NCI-H82 (cell line): ENCODE measurements around the gene MYO7A.

Experiments
- DNase-seq: peaks from one replicate; lab custom pipeline; 2025; lab: John Stamatoyannopoulos, UW

The MYO7A gene

GRCh38 chr11:77127235-77127911 is 673 bp upstream of the MYO7A start:
- DNase-seq: peak; percentile 59

DNA sequence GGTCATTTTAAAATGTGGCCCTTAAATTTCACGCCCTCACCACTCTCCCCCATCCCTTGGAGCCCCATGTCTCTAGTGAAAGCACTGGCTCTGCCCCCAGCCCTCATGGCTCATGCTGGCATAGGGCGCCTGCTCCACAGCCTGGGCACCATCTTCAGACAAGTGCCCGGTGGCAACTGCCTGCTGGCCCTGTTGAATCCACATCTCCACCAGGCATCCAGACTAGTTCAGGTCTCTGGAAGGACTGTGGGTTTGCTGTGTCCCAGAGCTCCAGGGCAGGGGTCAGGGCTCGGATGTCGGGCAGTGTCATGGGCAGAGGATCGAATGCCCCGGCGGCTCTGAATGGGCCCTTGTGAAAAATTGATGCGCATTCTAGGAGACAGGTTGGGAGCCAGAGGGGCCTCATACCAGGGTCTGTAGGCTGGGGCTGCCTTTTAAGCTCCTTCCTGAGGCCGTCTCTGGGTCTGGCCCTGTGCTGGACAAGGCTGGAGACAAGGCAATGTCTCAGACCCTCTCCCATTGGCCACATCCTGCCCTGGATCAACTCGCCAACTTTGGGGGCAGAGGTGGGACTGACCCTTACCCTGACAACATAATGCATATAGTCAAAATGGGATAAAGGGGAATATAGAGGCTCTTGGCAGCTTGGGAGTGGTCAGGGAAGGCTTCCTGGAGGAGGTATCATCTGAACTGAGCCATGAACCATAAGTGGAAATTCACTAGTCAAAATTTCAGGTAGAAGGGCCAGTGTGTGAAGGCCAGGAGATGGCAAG is 1.2 kb downstream of the MYO7A start:
- DNase-seq: no peak

GRCh38 chr11:77129842-77130756 is 2.1 kb downstream of the MYO7A start:
- DNase-seq: no peak

- DNase-seq: no peak
Observed at GRCh38 chr11:77130763-77131513, 2.9 kb downstream of the MYO7A start.

- no peak for DNase-seq
Observed at GRCh38 chr11:77131560-77131959, 3.5 kb downstream of the MYO7A start.

DNA sequence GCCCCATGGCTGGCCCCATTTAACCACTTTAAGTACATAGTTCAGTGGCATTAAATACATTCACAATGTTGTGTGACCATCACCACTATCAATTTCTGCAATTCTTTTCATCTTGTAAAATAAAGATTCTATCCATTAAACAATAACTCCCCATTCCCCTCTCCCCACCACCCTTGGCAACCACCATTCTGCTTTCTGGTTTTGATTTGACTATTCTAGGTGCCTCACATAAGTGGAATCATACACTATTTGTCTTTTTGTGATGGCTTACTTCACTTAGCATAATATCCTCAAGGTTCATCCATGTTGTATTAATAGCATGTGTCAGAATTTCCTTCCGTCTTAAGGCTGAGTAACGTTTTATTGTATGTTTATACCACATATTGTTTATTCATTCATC is 7.0 kb downstream of the MYO7A start:
- DNase-seq: no peak

DNA sequence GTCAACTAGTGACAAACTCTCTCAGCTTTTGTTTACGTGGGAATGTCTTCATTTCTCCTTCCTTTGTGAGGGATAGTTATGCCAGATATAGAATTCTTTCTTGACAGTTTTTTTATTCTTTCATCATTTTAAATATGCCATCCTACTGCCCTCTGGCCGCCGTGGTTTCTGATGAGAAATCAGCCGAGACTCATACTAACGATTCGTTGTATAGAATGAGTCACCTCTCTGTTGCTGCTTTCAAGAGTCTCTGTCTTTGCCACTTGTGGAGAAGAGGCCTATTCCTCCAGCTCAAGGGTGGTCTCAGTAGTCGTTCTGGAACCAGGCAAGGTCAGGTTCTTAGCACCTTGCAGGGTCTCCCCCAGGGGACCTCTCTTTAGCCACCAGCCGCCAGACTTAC is 8.0 kb downstream of the MYO7A start:
- DNase-seq: no peak

- DNase-seq: no peak
Observed at GRCh38 chr11:77136784-77137420, 8.9 kb downstream of the MYO7A start.

- no peak for DNase-seq
Observed at GRCh38 chr11:77137421-77137820, 9.4 kb downstream of the MYO7A start.

DNA sequence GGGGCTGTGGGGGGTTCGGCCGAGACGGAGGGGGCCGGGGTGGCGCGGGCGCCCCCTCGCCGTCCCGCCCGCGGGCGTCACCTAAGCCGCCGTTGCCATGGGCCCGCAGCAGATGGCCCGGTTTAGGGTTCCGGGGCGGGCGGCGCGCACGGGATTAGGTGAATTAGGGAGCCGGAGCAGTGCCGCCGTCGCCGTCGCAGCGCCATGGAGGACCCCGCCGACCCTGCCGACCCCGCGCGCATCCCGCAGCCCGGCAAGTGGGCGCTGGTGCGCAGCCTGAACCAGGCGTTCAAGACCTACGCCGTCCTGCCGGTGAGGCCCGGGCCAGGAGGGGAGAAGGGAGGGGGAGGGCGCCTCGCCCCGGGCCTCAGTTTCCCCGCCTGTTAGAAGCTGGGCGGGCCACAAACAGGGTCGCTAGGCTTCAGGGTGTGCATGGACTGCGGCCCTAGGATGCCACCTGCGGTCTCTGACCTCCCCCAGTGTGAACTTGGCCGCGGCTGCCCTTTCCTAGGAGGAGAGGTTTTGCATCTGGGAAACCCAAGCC is 10.1 kb downstream of the MYO7A start:
- peak; percentile 53 for DNase-seq

GRCh38 chr11:77139201-77139600 is 11.2 kb downstream of the MYO7A start:
- DNase-seq: no peak

DNA sequence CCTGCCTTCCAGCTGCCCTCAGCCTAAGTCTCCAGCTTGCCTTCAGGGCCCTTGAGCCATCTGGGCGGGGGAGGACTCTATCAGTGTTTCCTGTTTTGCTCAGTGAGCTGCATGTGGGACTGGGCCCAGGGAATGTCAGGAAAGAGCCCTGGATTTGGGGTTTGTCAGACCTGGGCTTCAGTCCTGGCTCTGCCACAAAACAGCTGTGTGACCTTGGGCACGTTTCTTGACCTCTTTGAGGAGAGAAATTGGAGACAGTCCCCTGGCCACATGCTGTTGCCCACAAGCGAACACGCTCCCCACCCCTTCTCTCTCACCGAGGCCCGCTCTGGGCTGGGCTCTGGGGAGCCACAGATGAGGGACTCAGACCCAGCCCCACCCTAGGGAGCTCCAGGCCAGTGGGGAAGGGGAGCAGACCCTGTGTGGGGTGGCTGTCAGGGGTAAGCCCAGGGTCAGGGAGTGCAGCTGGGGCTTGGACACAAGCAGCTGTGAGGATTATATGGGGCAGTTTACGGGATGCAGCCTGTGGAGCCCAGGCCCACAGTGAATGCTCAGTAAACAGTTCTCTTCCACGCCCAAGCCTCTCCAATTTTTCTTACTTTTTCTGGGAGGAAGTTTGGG is 12.3 kb downstream of the MYO7A start:
- peak; percentile 68 for DNase-seq

DNA sequence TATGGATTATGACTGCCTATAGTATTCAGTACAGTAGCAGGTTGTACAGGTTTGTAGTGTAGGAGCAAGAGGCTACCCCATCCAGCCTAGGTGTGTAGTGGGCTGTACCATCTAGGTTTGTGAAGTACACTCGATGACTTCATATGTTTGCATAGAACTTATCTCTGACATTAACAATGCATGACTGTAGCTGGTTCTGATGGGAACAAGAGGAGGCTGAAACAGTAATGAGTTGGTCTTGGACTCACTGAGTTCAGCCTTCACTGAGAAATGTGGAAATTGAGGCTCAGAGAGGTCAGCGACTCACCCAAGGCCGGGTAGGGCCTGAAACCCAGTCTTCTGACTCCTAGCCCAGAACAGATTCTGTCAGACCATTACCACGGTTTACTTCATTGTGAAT is 13.0 kb downstream of the MYO7A start:
- no peak for DNase-seq

DNA sequence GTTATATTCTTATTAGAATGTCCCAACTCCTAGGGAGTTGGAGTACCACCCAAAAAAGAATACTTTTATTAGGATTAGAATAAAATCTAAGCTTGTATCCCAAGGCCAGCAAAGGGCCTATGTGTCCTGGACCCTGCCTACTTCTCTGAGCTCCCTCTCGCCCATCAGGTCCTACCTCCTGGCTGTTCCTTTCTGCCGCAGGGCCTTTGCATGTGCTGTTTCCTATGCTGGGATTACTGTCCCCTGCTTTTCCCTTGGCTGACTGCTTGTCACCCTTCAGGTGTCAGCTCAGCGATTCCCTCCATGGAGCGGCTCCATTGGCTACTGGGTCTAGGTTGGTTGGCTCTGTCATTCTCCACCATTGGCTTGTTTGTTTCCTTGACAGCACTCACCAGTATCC is 13.4 kb downstream of the MYO7A start:
- no peak for DNase-seq

- DNase-seq: no peak
Observed at GRCh38 chr11:77142091-77142975, 14.3 kb downstream of the MYO7A start.

DNA sequence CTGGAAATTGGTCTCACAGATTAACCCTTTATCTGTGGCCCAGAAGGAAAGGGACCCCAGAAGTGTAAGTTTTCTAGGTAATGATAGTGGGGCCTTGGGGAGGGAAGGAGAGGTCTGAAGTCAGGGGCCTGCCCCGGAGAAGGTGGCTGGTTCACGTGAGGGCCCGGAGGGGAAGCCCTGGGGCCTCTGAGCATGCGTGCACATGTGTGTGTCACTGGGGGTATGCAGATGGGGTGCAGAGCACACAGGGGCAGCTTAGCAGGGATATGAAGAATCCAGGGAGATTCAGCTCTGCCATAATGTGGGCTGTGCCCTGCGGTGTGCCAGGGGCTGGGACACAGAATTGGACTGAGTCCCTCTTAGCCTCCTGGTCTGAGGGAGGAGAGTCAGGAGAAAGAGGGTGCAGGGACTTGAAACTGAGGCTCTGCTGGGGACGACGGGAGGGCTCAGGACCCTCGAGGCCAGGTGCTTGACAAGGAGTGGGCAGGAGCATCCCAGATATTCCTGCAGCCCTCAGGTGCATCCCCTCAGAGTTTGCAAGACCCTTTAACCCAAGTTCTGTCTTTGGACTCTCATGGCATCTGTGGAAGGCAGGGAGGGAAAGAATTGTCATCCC is 15.5 kb downstream of the MYO7A start:
- DNase-seq: no peak

- no peak for DNase-seq
Observed at GRCh38 chr11:77144196-77144856, 16.3 kb downstream of the MYO7A start.

DNA sequence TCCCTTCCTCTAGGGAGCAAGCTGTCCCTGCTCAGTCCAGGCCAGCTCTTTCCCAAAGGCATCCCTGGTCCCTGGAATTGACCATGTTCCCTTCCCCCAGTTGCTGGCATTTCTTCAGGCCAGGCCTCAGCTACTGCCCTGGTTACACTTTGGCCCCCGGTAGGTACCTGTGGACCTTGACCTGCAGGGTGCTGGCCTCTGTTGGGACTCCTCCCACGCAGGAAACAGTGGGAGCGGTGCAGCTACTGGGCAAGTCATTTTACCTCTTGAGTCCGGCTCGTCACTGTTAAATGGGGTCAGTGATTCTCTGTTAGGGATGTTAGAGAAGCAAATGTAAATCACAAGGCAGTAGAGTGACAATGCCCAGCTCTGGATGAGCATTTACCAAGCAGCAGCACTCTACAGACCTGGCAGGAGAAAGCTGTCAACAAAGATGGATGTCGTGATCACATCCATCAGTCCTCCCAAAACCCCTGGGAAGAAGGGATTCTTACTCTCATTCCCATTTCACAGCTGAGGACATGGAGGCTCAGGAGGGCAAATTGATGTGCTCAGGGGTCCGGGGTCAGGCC is 16.9 kb downstream of the MYO7A start:
- no peak for DNase-seq
